GM19438 (cell line): ENCODE results near the gene CPEB1.
"Not testable (repeated sequence)": the region's sequence is repeated elsewhere in the genome, so short reads cannot be mapped to it uniquely, and the experiment has no call there.

Experiments used
- ATAC-seq: cut with Tn5 transposase; IDR thresholded peaks from one replicate; pipeline ENCODE4 v1.9.1; 2021; ENCODE audit warnings: low read depth; ENCODE audit not compliant: unreplicated experiment

CPEB1 gene

GRCh38 chr15:82532383-82532990, 114.7 kb downstream of the CPEB1 start:
- ATAC-seq: no peak

GRCh38 chr15:82531496-82532382, 115.4 kb downstream of the CPEB1 start:
- ATAC-seq: no peak

DNA sequence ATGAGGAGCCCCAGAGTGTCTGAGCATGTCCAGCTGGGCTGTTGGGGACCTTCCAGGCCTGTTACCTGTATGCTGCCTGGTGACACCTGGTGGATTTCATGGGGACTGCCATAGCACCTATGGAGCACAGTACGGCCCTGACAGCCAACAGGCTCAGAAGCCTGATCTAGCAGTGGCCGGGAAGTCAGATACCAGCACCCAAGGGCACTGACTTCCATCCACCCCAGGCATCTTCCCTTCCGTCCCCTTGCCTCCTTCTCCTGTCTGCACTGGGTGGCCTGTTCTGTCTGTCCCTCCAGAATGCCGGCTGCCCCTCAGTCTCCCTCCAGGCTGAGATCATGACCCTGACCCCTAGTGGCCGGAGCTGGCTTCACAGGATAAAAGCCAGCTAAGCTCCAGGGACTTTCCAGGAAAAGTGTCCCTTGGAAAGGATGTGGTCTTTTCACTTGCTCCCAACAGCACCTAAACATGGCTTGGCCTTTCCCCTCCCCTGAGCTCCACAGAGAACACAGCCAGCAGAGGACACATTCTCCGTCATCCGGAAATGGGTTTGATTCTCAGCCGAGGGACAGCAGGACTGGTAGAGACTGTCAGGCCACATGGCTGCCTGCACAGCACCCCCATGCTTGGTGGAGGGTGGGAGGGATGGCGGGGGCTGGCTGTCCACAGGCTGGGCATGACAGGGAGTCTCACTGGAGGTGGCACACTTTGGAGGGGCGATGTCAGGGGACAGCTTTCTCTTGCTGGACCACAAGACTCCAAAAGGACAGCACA, 116.4 kb downstream of the CPEB1 start:
- ATAC-seq: peak; percentile 81

DNA sequence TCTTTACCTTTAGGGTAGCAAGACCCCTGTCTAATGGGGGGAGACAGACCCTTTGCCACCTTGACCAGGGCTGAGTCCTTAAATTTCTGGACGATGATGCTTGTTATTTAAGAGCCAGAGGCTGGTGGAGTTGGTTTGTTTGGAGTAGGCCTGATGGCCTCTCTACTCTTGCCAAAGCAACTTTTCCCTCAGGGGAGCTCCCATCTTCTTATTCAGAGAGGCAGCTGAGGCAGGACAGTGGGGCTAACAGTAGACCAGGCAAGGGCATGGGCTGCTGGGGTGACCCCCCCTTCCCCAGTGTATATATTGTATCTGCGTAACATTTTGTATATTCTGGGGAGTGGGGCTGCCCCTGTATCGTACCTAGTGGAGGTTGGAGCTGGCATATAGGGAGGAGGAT, 117.2 kb downstream of the CPEB1 start:
- ATAC-seq: no peak

DNA sequence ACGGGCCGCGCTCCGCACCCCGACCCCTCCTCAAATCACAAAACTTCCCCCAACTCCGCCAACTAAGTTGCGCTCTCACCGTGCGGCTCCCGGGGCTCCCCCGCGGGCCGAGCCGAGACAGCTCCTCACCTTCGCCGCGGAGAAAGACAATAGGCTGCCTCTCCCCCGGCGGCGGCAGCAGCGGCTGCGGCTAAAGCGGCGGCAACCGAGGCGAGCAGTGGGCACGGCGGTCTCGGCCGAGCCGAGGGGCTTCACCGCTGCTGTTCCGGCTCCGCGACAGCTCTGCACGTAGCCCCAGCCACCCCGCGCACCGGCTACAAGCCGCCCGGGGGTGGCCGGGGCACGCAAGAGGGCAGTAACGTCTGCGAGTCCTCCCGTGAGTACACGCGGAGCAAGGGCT, 133.6 kb downstream of the CPEB1 start:
- ATAC-seq: not testable (repeated sequence)

GRCh38 chr15:82507693-82508092, 139.5 kb downstream of the CPEB1 start:
- ATAC-seq: not testable (repeated sequence)

- not testable (repeated sequence) for ATAC-seq
Measured at GRCh38 chr15:82507087-82507486, 140.1 kb downstream of the CPEB1 start.

- ATAC-seq: not testable (repeated sequence)
Measured at GRCh38 chr15:82505842-82506241, 141.3 kb downstream of the CPEB1 start.

DNA sequence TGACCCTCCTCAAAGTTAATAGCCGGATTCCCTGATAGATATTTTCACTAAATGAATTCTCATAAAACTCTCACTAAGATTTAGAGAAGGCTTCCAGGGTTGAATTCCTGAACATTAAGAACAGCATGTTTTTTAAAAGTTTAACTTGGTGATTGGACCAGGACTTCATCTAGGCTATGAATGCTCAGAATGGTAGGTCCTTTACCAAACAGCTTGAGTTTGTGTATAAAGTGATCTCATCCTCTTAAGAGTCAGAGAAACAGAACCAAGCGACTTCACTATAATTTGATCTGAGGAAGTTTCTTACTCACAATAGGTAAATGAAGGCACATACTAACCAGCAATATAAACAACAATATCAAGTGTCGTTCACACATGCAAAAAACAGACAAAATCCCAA, 143.1 kb downstream of the CPEB1 start:
- not testable (repeated sequence) for ATAC-seq

- not testable (repeated sequence) for ATAC-seq
Measured at GRCh38 chr15:82502700-82503339, 144.3 kb downstream of the CPEB1 start.

GRCh38 chr15:82500772-82501171, 146.4 kb downstream of the CPEB1 start:
- not testable (repeated sequence) for ATAC-seq

DNA sequence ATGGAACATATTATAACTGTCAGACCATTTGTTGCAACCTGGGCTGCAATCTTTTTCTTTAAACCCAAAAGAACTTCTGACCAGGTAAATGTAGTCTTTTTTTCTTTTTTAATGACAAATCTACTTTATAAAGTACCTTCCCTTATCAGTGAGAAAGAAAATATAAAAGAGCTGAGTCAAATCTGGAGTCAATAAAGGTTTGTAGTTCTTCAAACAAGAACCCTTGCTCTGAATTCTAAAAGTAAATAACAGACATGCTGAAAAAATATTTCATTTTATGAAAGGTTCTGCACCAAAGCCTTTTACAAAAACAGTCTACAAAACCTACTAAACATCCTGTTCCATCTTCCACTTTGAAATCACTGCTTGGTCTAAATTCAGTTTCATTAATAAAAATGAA, 149.2 kb downstream of the CPEB1 start:
- ATAC-seq: not testable (repeated sequence)
